Mucosa of descending colon (tissue), 3 donors: Measurements from ENCODE around the gene ARHGEF28. TPM values are rescaled to one million over a fixed set of nuclear protein-coding genes. Genes with fewer than 3 reads are reported as not detected.

Experiments used
- ATAC-seq: fragments of 200-7000 bp; cut with Tn5 transposase; one replicate; pipeline ENCODE4 v1.9.1; 2020; ENCODE audit warnings: mild to moderate bottlenecking, moderate library complexity
- DNase-seq, 3 donors: peaks; one replicate each; pipeline ENCODE4 v3.0.0-alpha.2; 2020
- H3K36me3 ChIP-seq: fragments of 200-600 bp; one replicate; pipeline ENCODE4 v1.8.0; 2021; ENCODE audit warnings: low read depth, mild to moderate bottlenecking
- H3K4me1 ChIP-seq: fragments of 200-600 bp; one replicate; pipeline ENCODE4 v1.8.0; 2021; ENCODE audit warnings: low read depth, mild to moderate bottlenecking
- H3K4me3 ChIP-seq: fragments of 200-600 bp; one replicate; pipeline ENCODE4 v1.8.0; 2021; ENCODE audit warnings: mild to moderate bottlenecking
- H3K9me3 ChIP-seq: fragments of 200-600 bp; one replicate; pipeline ENCODE4 v1.8.0; 2021; ENCODE audit warnings: mild to moderate bottlenecking
- CTCF ChIP-seq: fragments of 200-600 bp; IDR thresholded peaks from one replicate; pipeline ENCODE4 v1.8.0; 2022; ENCODE audit warnings: antibody characterized with exemption, mild to moderate bottlenecking
- intact Hi-C, 2 donors: fragments of 100-400 bp; cut with DNase I in 1 of 2; cut with micrococcal nuclease in 1 of 2; formaldehyde crosslinking; loops; one replicate each; pipeline versions ENCODE4 v1.11.0 to v1.11.1; 2022; cut with DNase I, micrococcal nuclease
- total RNA-seq, 3 donors: library from RNA; stranded (reverse); fragmentation: NEBNext Ultra II Directional in 2 of 3; extraction: Animal tissue kit (Norgen Biotek cat#: 25700) in 2 of 3; gene quantifications; one replicate each; pipeline versions ENCODE4 v1.2.1 to v1.2.4, GENCODE V29; 2021 to 2023
- donor health status: DM: no; HTN: no; CAD: no; lungs with moderate emphysema.
- donor health status: DM: no; HTN: no; CAD: no.
- donor health status: DM: no; HTN: yes; CAD: no.

ARHGEF28 gene
- total RNA-seq, 3 donors from 2014 or later = 5.4 to 21.7 (median 11.6) TPM

- Histone ChIP-seq H3K4me1 (peaks cover 9% of the 10 kb centered on the region), H3K36me3 (no peaks in the 10 kb centered on the region), H3K9me3 (no peaks in the 10 kb centered on the region), H3K4me3 (no peak overlapping the region)
- DNase-seq (no peak), ATAC-seq (peak; percentile 65)
- intact Hi-C loops = no loop called here
- TF ChIP-seq CTCF = no peak
Measured at GRCh38 chr5:73654819-73655318, 28.9 kb downstream of the ARHGEF28 start.

DNA sequence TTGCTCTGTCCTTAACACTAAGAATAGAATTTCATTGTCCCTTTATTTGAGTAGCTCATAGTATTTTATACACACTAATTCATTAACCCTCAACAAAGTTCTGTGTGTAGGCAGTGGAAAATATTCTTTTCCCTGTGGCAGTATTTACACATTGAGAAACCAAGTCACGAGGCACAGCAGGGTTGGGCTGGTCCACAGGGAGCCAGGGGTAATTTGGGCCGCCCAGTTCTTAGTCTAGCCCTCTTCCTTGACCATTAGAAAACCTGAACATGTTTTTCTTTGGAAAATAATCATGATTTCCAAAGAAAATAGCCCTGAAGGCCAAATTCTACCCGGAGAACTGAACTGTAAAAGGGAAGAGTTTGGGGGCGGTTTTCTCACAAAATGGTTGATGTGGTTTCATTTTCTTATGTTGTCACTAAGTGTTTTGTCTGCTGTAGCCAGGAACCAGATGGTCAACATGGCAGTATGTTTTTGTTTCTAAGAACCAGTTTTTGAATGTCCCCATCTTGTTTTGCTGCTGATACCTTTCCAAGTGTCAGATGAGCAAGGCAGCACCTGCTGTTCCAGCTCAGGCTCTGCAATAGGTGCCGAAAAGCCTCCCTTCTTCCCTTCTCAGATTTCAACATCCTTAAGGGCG lies 29.6 kb downstream of the ARHGEF28 start:
- ATAC-seq (no peak), DNase-seq (no peak)
- TF ChIP-seq CTCF = no peak
- no peaks in the 10 kb centered on the region for H3K36me3 ChIP-seq
- intact Hi-C loops = no loop called here
- H3K4me3 ChIP-seq = no peak overlapping the region
- peaks cover 9% of the 10 kb centered on the region for H3K4me1 ChIP-seq
- no peaks in the 10 kb centered on the region for H3K9me3 ChIP-seq

DNA sequence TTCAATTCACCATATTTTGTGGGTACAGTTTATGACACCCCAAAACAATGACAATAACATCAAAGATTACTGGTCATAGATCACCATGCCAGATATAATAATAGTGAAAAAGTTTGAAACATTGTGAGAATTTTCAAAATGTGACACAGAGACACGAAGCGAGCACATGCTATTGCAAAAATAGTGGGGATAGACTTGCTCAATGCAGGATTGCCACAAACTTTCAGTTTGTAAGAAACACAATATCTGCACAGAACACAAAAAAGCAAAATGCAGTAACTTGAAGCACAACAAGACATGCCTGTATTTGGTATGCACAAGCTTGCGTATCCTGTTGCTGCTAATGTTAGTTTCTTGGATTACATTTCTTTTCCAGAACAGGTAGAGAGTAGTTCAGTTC lies 35.8 kb downstream of the ARHGEF28 start:
- TF ChIP-seq CTCF = no peak
- no peak overlapping the region for H3K4me3 ChIP-seq
- DNase-seq (no peak), ATAC-seq (no peak)
- H3K9me3 ChIP-seq = no peaks in the 10 kb centered on the region
- no peaks in the 10 kb centered on the region for H3K36me3 ChIP-seq
- no peaks in the 10 kb centered on the region for H3K4me1 ChIP-seq
- intact Hi-C loops = no loop called here

DNA sequence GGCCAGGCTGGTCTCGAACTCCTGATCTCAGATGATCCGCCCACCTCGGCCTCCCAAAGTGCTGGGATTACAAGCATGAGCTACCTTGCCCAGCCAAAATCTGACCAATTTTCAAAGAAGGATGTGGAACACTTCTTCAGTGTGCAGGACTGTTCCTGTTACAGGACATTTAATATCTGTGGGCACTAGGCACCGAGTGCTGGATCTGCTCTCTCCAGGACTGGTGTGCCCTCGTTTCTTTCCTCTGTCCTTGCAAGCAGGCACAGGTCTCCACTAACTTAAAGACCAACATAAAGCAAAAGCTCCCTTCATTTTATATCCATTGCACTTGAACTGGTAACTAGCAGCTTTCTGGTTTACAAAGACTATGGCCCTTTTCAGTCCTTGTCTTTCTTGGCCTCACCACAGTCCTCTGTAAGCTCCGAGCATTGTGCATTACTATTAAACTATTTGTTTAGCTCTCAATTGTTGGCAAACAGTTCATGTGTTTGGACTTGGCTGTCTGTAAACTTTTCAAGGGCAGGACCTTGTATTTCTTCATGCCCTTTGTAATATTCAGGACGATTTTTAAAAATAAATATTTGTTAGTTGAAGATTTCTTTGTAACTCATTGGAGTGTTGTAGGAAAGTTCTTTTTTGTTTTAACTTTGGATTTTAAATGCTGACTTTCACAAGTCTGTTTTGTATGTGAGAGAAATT lies 37.3 kb downstream of the ARHGEF28 start:
- Histone ChIP-seq H3K4me3 (no peak overlapping the region), H3K9me3 (no peaks in the 10 kb centered on the region), H3K36me3 (no peaks in the 10 kb centered on the region), H3K4me1 (no peaks in the 10 kb centered on the region)
- no peak for TF ChIP-seq CTCF
- peak; percentile 37 for ATAC-seq
- DNase-seq = no peak
- intact Hi-C loops = no loop called here

- no peaks in the 10 kb centered on the region for H3K36me3 ChIP-seq
- H3K9me3 ChIP-seq = no peaks in the 10 kb centered on the region
- no peak overlapping the region for H3K4me3 ChIP-seq
- intact Hi-C loops = no loop called here
- ATAC-seq (peak; percentile 65), DNase-seq (no peak)
- no peak for TF ChIP-seq CTCF
- no peaks in the 10 kb centered on the region for H3K4me1 ChIP-seq
Measured at GRCh38 chr5:73663860-73664240, 37.9 kb downstream of the ARHGEF28 start.
